ENCODE results near the gene MGAT4C.

MGAT4C gene

DNA sequence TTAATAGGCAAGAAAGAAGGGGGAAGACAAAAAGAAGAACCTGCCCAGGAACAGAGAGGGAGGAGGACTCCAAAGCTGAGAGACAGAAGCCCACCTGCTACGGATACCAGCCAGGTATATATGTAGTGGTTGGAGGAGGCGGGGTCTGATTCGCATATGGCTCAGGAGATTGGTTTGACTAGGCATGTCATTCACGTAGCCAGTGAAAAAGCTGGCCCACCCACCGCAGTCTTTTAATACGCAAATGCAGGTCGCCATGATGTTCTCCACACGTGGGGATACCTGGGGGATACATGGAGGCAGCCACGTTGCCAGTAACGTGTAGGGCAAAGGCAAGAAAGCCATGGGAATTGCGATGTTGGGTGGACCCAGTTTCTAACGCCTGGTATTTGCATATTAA is 308.9 kb downstream of the MGAT4C start:
- no peak for DNase-seq (ENCODE audit: low read depth)
- no peak for TF ChIP-seq CTCF (IDR thresholded peaks at IDR 0.05; ENCODE audit: low read depth, low read length, missing control alignments)
- in situ Hi-C loops (cut with HindIII; ENCODE audit: low sequenced_read_pairs): no loop called here
- H3K4me3 ChIP-seq (ENCODE audit: low read depth, low read length): no peak overlapping the region

DNA sequence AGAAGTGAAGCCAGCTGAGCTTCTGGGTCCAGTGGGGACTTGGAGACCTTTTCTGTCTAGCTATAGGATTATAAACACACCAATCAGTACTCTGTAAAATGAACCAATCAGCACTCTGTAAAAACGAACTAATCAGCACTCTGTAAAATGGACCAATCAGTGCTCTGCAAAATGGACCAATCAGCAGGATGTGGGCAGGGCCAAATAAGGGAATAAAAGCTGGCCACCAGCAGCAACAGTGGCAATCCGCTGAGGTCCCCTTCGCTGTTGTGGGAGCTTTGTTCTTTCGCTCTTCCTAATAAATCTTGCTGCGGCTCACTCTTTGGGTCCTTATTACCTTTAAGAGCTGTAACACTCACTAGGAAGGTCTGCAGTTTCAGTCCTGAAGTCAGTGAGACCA is 309.8 kb downstream of the MGAT4C start:
- no peak for TF ChIP-seq CTCF (IDR thresholded peaks at IDR 0.05; ENCODE audit: low read depth, low read length, missing control alignments)
- no peak overlapping the region for H3K4me3 ChIP-seq (ENCODE audit: low read depth, low read length)
- no peak for DNase-seq (ENCODE audit: low read depth)
- in situ Hi-C loops (cut with HindIII; ENCODE audit: low sequenced_read_pairs): no loop called here

- DNase-seq (ENCODE audit: low read depth): no peak
- H3K4me3 ChIP-seq (ENCODE audit: low read depth, low read length): no peak overlapping the region
- TF ChIP-seq CTCF (IDR thresholded peaks at IDR 0.05; ENCODE audit: low read depth, low read length, missing control alignments): no peak
- in situ Hi-C loops (cut with HindIII; ENCODE audit: low sequenced_read_pairs): no loop called here
Measured at GRCh38 chr12:85927166-85927565, 329.0 kb downstream of the MGAT4C start.

- in situ Hi-C loops (cut with HindIII; ENCODE audit: low sequenced_read_pairs): no loop called here
- peak; percentile 15 for TF ChIP-seq CTCF (IDR thresholded peaks at IDR 0.05; ENCODE audit: low read depth, low read length, missing control alignments)
- H3K4me3 ChIP-seq (ENCODE audit: low read depth, low read length): no peak overlapping the region
- peak; percentile 58 for DNase-seq (ENCODE audit: low read depth)
Measured at GRCh38 chr12:85923767-85924331, 332.3 kb downstream of the MGAT4C start.

GRCh38 chr12:85920324-85920947 is 335.8 kb downstream of the MGAT4C start:
- peak; percentile 23 for DNase-seq (ENCODE audit: low read depth)
- no peak for TF ChIP-seq CTCF (IDR thresholded peaks at IDR 0.05; ENCODE audit: low read depth, low read length, missing control alignments)
- in situ Hi-C loops (cut with HindIII; ENCODE audit: low sequenced_read_pairs): no loop called here
- H3K4me3 ChIP-seq (ENCODE audit: low read depth, low read length): no peak overlapping the region

Measured in astrocyte of the cerebellum (primary cell).